ENCODE data around the gene STAC3.

DNA sequence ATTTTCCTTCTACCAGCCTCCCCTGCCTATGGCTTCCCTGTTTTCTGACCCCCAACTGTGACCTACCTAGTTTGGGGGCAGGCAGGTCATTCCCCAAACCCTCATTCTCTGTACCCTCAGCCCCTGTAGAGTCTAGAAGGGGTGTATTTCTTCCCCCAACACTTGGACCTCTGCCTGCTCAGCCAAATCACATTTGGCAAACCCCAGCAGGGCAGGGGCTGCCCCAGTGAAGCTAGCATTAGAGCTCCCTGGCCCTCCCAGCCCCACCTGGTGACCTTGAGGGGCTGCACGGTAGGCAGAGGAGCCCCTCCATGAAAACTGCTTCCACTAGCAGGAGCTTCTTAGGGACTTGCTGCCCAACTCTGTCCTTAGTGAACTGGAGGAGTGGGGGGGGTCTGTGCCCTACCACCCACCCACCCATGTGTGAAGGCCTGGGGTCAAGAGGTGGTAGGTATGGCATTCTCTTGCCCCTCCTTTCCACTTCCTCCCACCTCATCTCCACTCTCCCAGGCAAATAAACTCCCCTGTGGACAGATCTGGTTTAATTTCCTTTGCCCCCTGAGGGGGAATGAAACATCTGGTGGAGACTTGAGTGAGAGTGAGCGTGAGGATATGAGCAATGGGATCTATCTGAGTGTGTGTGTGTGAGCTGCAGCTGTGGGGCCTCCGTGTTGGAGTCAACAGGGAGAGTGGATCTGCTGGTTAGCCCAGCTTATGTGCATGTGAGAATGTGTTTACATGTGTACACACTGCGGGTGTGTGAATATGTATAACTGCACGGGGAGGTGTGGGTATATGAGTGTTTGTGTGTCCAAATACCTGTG, 32.7 kb downstream of the STAC3 start:
- TF ChIP-seq CTCF (IDR thresholded peaks at IDR 0.05; ENCODE audit: low read depth, low read length, poor library complexity, severe bottlenecking) = no peak
- TF ChIP-seq EZH2phosphoT487 (IDR thresholded peaks at IDR 0.05; ENCODE audit: borderline replicate concordance, low read length) = no peak

Data from DOHH2 (cell line).